Large intestine (tissue), 3 donors: ENCODE data around the gene PHYKPL. TPM values are rescaled to one million over a fixed set of nuclear protein-coding genes. Genes with fewer than 3 reads are reported as not detected.
A peak's percentile ranks its signal among the peaks of the same experiment; 100 is the strongest.
"Not testable (repeated sequence)": the region's sequence is repeated elsewhere in the genome, so short reads cannot be mapped to it uniquely, and the experiment has no call there.

Experiments used
- DNase-seq, 2 donors: peaks; one replicate each; pipeline versions ENCODE4 v3.0.0 to v3.0.0-alpha.2; 2013
- H3K27ac ChIP-seq: one replicate; pipeline ENCODE4 v1.5.1; 2013; ENCODE audit warnings: low read length
- H3K27me3 ChIP-seq: 2 replicates; pipeline ENCODE4 v1.6.1; 2013; ENCODE audit warnings: low read length; ENCODE audit not compliant: control insufficient read depth, insufficient read depth
- H3K36me3 ChIP-seq: 2 replicates; pipeline ENCODE4 v1.6.1; 2013; ENCODE audit warnings: low read length; ENCODE audit not compliant: control insufficient read depth, insufficient read depth
- H3K4me1 ChIP-seq: one replicate; pipeline ENCODE4 v1.6.1; 2013; ENCODE audit warnings: low read length; ENCODE audit not compliant: control insufficient read depth, insufficient read depth
- H3K4me3 ChIP-seq: one replicate; pipeline ENCODE4 v1.5.1; 2013; ENCODE audit warnings: low read length
- H3K9me3 ChIP-seq: one replicate; pipeline ENCODE4 v1.6.1; 2013; ENCODE audit warnings: mild to moderate bottlenecking, low read depth, low read length, moderate library complexity; ENCODE audit not compliant: control insufficient read depth
- WGBS: methylation state at CpG from one replicate; pipeline ENCODE4 v1.1.5; 2013; ENCODE audit warnings: low lambda C conversion rate; ENCODE audit not compliant: insufficient coverage; 5-methylcytosine and 5-hydroxymethylcytosine counted together
- polyA plus RNA-seq: library from polyadenylated mRNA; unstranded; fragments of 120-200 nt; gene quantifications from one replicate; pipeline ENCODE4 v1.2.1, GENCODE V29; 2013

PHYKPL gene
- polyA plus RNA-seq, 1 donor: 168 TPM

DNA sequence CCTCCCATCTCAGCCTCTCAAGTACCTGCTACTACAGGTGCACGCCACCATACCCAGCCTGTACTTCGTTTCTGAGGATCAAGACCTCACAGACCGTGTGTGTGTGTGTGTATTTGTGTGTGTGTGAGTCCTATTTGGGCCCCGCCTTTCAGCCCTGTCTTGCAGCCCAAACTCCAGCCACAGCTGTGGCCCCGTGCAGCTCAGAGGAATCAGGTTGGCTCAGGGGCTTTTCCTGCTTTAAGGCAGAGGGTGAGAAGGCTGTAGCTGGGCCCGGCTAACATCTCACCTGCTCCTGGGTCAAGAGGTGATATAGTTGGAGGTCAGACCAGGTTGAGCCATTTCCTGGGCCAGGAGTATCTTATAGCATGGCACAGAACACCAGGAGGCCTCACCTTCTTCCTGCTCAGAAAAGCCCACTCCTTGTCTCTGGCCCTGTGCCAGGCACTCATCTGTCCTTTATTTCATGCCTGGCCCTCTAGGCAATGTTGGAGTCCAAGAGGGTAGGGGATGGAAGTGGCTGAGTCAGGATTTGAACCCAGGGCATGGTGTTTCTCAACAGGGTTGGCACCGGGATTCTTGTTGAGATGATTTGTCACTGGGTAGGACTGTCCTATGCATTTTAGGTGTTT lies 1.6 kb upstream of the PHYKPL start:
- Histone ChIP-seq H3K36me3 (peaks cover 20% of the 10 kb centered on the region), H3K4me1 (peaks cover 41% of the 10 kb centered on the region), H3K4me3 (no peak overlapping the region), H3K9me3 (no peaks in the 10 kb centered on the region), H3K27ac (no peak overlapping the region), H3K27me3 (no peaks in the 10 kb centered on the region)
- WGBS: no CpG with 5 or more reads among the region's 7 CpGs
- no peak for DNase-seq

GRCh38 chr5:178232920-178233429 lies 373 bp upstream of the PHYKPL start:
- Histone ChIP-seq H3K9me3 (no peaks in the 10 kb centered on the region), H3K4me1 (peaks cover 37% of the 10 kb centered on the region), H3K4me3 (peak overlapping the region; percentile 74), H3K27ac (peak overlapping the region; percentile 90), H3K36me3 (peaks cover 31% of the 10 kb centered on the region), H3K27me3 (no peaks in the 10 kb centered on the region)
- no peak for DNase-seq
- WGBS: no CpG with 5 or more reads among the region's 11 CpGs

DNA sequence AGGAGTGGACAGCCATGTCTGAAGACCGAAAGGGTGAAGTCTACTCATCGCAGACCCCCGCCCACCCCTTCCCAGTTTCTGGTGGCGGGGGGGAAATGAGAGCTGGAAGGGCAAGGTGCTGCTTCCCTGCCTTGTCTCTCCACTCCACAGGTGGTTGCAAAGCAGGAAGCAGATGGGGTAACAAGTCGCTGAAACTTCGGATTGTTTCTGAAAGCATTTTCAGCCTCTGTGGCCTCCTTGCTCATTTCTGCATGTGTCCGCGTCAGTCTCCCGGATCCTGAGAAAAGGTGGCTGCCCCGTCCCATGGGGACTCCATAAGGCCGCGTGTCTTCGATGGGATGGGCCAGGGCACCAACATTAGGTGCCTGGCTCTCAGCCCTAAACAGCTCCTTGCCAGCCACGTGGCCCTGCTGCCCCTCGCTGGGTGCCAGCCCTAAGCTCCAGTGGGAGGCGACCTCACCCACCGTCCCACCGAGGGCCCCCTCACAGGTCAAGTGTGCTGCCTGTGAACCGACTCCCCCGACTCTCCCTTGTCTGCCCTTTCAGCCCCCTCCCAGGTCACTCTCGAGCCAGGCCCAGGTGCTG lies 971 bp downstream of the PHYKPL start:
- Histone ChIP-seq H3K9me3 (no peaks in the 10 kb centered on the region), H3K4me3 (peak overlapping the region; percentile 74), H3K4me1 (peaks cover 44% of the 10 kb centered on the region), H3K36me3 (peaks cover 42% of the 10 kb centered on the region), H3K27me3 (no peaks in the 10 kb centered on the region), H3K27ac (peak overlapping the region; percentile 90)
- DNase-seq: no peak
- no CpG with 5 or more reads among the region's 21 CpGs for WGBS

DNA sequence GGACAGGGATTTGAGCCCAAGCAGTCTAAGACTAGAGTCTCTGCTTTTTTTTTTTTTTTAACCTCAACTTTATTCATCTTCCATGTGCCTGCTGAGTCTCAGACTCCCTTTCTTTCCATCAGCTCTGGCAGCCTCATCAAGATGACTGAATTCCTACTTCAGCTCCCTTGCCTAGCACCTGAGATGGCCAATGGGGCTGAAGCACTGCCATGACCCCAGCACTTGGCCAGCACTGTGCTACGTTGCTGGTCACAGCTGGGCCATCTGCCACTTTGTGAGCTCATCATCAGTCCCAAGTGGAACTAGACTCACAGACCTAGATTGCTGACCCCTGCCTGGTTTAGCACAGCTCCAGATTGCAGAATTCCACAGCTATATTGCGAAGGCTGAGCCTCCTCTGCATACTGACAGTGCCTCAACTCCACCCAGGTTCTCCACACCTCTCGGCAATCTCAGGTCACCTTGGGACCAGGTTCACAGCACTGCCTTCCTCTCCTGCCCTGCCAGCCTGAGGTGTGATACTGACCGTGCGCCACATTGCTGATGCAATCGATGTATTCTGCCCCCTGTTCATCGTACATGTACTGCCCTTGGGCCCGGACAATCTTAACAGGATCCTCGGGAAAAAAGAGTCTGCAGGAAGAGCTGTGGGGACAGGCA lies 1.6 kb downstream of the PHYKPL start:
- H3K9me3 ChIP-seq: no peaks in the 10 kb centered on the region
- H3K27me3 ChIP-seq: no peaks in the 10 kb centered on the region
- H3K36me3 ChIP-seq: peaks cover 42% of the 10 kb centered on the region
- DNase-seq: peak; percentile 88 to 91
- peak overlapping the region; percentile 90 for H3K27ac ChIP-seq
- H3K4me1 ChIP-seq: peaks cover 49% of the 10 kb centered on the region
- WGBS: no CpG with 5 or more reads among the region's 9 CpGs
- H3K4me3 ChIP-seq: peak overlapping the region; percentile 74

GRCh38 chr5:178229861-178230260 lies 2.7 kb downstream of the PHYKPL start:
- H3K9me3 ChIP-seq: no peaks in the 10 kb centered on the region
- no peak overlapping the region for H3K4me3 ChIP-seq
- DNase-seq: no peak
- H3K27ac ChIP-seq: peak overlapping the region; percentile 90
- peaks cover 47% of the 10 kb centered on the region for H3K36me3 ChIP-seq
- WGBS: no CpG with 5 or more reads among the region's 10 CpGs
- H3K27me3 ChIP-seq: no peaks in the 10 kb centered on the region
- H3K4me1 ChIP-seq: peaks cover 57% of the 10 kb centered on the region

DNA sequence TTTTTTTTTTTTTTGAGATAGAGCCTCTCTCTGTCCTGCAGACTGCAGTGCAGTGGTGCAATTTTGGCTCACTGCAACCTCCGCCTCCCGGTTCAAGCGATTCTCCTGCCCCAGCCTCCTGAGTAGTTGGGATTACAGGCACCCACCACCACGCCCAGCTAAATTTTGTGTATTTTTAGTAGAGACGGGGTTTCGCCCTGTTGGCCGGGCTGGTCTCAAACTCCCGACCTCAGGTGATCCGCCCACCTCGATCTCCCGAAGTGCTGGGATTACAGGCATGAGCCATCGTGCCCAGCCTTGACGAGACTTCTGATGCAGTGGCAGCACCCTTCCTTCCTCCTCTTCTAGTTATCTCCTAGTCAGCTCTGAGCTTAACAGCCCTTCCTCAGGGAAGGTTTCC lies 3.5 kb downstream of the PHYKPL start:
- no CpG with 5 or more reads among the region's 13 CpGs for WGBS
- not testable (repeated sequence) for H3K9me3 ChIP-seq, H3K27ac ChIP-seq, H3K4me3 ChIP-seq, DNase-seq, H3K27me3 ChIP-seq
- Histone ChIP-seq H3K36me3 (peaks cover 55% of the 10 kb centered on the region), H3K4me1 (peaks cover 56% of the 10 kb centered on the region)

DNA sequence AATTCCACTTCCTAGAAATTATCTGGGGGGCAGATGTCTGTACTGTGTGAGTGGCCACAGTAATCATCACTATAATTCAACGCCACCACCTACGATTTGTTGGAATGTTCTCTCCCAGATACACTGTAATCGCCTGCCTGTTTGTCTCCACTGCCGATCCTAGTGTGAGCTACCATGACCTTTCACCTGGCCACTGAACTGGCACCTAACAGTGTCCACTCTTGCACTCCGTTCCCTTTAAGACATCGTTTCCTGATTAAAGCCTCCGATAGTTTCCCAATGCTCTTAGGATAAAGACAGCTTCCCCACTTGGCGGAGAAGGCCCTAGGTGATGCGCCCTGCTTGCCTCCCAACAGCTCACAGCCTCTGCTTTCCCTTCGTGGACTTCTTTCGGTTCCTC lies 4.0 kb downstream of the PHYKPL start:
- Histone ChIP-seq H3K36me3 (peaks cover 60% of the 10 kb centered on the region), H3K27me3 (no peaks in the 10 kb centered on the region), H3K4me3 (no peak overlapping the region), H3K4me1 (peaks cover 61% of the 10 kb centered on the region), H3K9me3 (no peaks in the 10 kb centered on the region), H3K27ac (peak overlapping the region; percentile 91)
- no CpG with 5 or more reads among the region's 11 CpGs for WGBS
- DNase-seq: no peak

DNA sequence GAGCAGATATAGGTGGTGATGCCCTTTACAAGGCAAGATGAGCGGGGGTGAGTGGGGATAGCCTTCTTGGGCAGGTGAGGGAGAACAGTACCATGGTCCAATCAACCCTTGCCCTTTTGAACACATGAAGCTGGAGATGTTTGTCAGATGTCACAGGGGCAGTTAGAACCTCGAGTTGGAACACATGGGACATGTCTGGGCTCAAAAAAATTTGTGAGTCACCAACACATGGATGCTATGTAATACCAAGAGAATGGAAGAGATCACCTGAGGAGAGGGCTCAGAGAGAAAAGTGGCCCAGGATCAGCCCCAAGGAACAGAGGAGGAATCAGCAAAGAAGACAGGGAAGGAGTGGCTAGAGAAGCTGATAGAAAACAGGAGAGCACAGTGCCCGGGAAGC lies 4.7 kb downstream of the PHYKPL start:
- WGBS: 100% methylated on average over 1 of the region's 3 CpGs
- DNase-seq: peak in 1 of 2 donors; percentile 30
- H3K27me3 ChIP-seq: no peaks in the 10 kb centered on the region
- peaks cover 63% of the 10 kb centered on the region for H3K36me3 ChIP-seq
- peaks cover 63% of the 10 kb centered on the region for H3K4me1 ChIP-seq
- no peak overlapping the region for H3K4me3 ChIP-seq
- H3K27ac ChIP-seq: peak overlapping the region; percentile 91
- no peaks in the 10 kb centered on the region for H3K9me3 ChIP-seq

GRCh38 chr5:178227138-178227659 lies 5.4 kb downstream of the PHYKPL start:
- peak in 1 of 2 donors; percentile 33 for DNase-seq
- H3K27me3 ChIP-seq: no peaks in the 10 kb centered on the region
- H3K4me1 ChIP-seq: peaks cover 67% of the 10 kb centered on the region
- peak overlapping the region; percentile 91 for H3K27ac ChIP-seq
- H3K9me3 ChIP-seq: no peaks in the 10 kb centered on the region
- no CpG with 5 or more reads among the region's 4 CpGs for WGBS
- H3K4me3 ChIP-seq: no peak overlapping the region
- peaks cover 66% of the 10 kb centered on the region for H3K36me3 ChIP-seq

DNA sequence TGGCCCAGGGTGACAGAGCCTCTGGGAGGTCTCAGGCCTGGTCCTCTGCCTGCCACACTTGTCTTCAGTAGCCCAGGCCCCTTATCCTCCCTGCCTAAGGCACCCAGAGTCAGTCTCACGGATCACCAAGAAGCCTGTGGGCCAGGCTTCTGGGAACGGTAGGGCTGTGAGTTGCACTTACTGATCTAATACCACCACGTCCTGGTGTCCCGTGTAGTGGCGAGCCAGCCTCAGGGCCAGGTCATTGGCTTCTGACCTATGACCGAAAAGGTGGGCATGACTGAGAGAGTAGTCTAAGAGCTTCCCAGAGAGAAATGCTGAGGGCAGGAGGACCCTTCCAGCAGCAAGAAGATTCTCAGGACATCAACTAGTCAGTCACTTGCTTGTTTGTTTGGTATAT lies 7.4 kb downstream of the PHYKPL start:
- Histone ChIP-seq H3K36me3 (peaks cover 69% of the 10 kb centered on the region), H3K27ac (peak overlapping the region; percentile 91), H3K27me3 (no peaks in the 10 kb centered on the region), H3K4me1 (peaks cover 60% of the 10 kb centered on the region), H3K4me3 (no peak overlapping the region), H3K9me3 (no peaks in the 10 kb centered on the region)
- WGBS: no CpG with 5 or more reads among the region's 6 CpGs
- DNase-seq: peak in 1 of 2 donors; percentile 9
